Astrocyte (in vitro differentiated cells and primary cell): Measurements from ENCODE around the gene ZNF618. TPM values are rescaled to one million over a fixed set of nuclear protein-coding genes. Genes with fewer than 3 reads are reported as not detected.
A peak's percentile ranks its signal among the peaks of the same experiment; 100 is the strongest.

Source experiments
- DNase-seq: peaks from one replicate; pipeline ENCODE4 v3.0.0-alpha.2; 2010; ENCODE audit warnings: low read depth
- FAIRE-seq: peaks from 2 replicates; lab custom pipeline; 2011; peaks lifted over from hg19 to GRCh38; lab: Jason Lieb, UNC
- H2AFZ ChIP-seq: 2 replicates; pipeline ENCODE4 v1.6.0; 2012; ENCODE audit warnings: low read depth, low read length, inconsistent platforms
- H3K27ac ChIP-seq: 2 replicates; pipeline ENCODE4 v1.5.1; 2011; ENCODE audit warnings: low read depth, low read length, inconsistent platforms
- H3K27me3 ChIP-seq: 2 replicates; pipeline ENCODE4 v1.6.0; 2011; ENCODE audit warnings: low read length, inconsistent platforms; ENCODE audit not compliant: insufficient read depth
- H3K36me3 ChIP-seq: 2 replicates; pipeline ENCODE4 v1.5.1; 2011; ENCODE audit warnings: low read length, inconsistent platforms; ENCODE audit not compliant: insufficient read depth
- H3K4me1 ChIP-seq: 2 replicates; pipeline ENCODE4 v1.5.1; 2011; ENCODE audit warnings: low read length, inconsistent platforms; ENCODE audit not compliant: insufficient read depth
- H3K4me2 ChIP-seq: 2 replicates; pipeline ENCODE4 v1.6.0; 2012; ENCODE audit warnings: low read length, inconsistent platforms
- H3K4me3 ChIP-seq: 2 replicates; pipeline ENCODE4 v1.5.1; 2011; ENCODE audit warnings: low read depth, mild to moderate bottlenecking, low read length, inconsistent platforms; ENCODE audit not compliant: insufficient read depth
- H3K79me2 ChIP-seq: 2 replicates; pipeline ENCODE4 v1.6.0; 2012; ENCODE audit warnings: mild to moderate bottlenecking, low read length, inconsistent platforms; ENCODE audit not compliant: insufficient read depth
- H3K9ac ChIP-seq: 2 replicates; pipeline ENCODE4 v1.6.0; 2012; ENCODE audit warnings: mild to moderate bottlenecking, low read length, inconsistent platforms
- H3K9me3 ChIP-seq: 2 replicates; pipeline ENCODE4 v1.5.1; 2012; ENCODE audit warnings: low read depth, mild to moderate bottlenecking, low read length, inconsistent platforms; ENCODE audit not compliant: insufficient read depth
- H4K20me1 ChIP-seq: 2 replicates; pipeline ENCODE4 v1.6.0; 2012; ENCODE audit warnings: low read length, inconsistent platforms; ENCODE audit not compliant: insufficient read depth
- H3K27ac Mint-ChIP-seq: one replicate; pipeline ENCODE4 v1.8.0; 2021; ENCODE audit warnings: mild to moderate bottlenecking, mixed read lengths; ENCODE audit not compliant: unreplicated experiment
- H3K27me3 Mint-ChIP-seq: one replicate; pipeline ENCODE4 v1.8.0; 2021; ENCODE audit warnings: low read depth, mixed read lengths; ENCODE audit not compliant: unreplicated experiment
- H3K36me3 Mint-ChIP-seq: one replicate; pipeline ENCODE4 v1.8.0; 2021; ENCODE audit warnings: low read depth, mixed read lengths; ENCODE audit not compliant: unreplicated experiment
- H3K4me1 Mint-ChIP-seq: one replicate; pipeline ENCODE4 v1.8.0; 2021; ENCODE audit warnings: low read depth, mixed read lengths; ENCODE audit not compliant: unreplicated experiment
- H3K4me3 Mint-ChIP-seq: one replicate; pipeline ENCODE4 v1.8.0; 2021; ENCODE audit warnings: mild to moderate bottlenecking, moderate library complexity, mixed read lengths; ENCODE audit not compliant: unreplicated experiment
- H3K9me3 Mint-ChIP-seq: one replicate; pipeline ENCODE4 v1.8.0; 2021; ENCODE audit warnings: mild to moderate bottlenecking, mixed read lengths; ENCODE audit not compliant: unreplicated experiment
- CTCF ChIP-seq: IDR thresholded peaks from 2 replicates; pipeline ENCODE4 v1.5.1; 2011; ENCODE audit warnings: low read depth, mild to moderate bottlenecking, inconsistent platforms, low read length, moderate library complexity; ENCODE audit not compliant: insufficient read depth
- EZH2 ChIP-seq: IDR thresholded peaks from 2 replicates; pipeline ENCODE4 v1.6.1; 2012; ENCODE audit warnings: mild to moderate bottlenecking, low read length, inconsistent platforms; ENCODE audit not compliant: insufficient read depth
- total RNA-seq: library from RNA; stranded (reverse); gene quantifications from 2 replicates; pipeline ENCODE4 v1.2.1, GENCODE V29; 2021

Gene ZNF618
- total RNA-seq, 1 donor from 2014 or later: 30.1 TPM

- Histone ChIP-seq H3K27me3 (no peaks in the 10 kb centered on the region), H3K9me3 (no peaks in the 10 kb centered on the region), H3K9ac (no peak overlapping the region), H3K4me1 (no peaks in the 10 kb centered on the region), H3K36me3 (no peaks in the 10 kb centered on the region), H2AFZ (no peak overlapping the region), H4K20me1 (peaks cover 60% of the 10 kb centered on the region), H3K4me3 (no peak overlapping the region), H3K79me2 (peaks cover 86% of the 10 kb centered on the region), H3K4me2 (peak overlapping the region; percentile 9), H3K27ac (no peak overlapping the region)
- Mint-ChIP-seq H3K27me3 (no peaks in the 10 kb centered on the region), H3K27ac (no peak overlapping the region), H3K4me3 (no peak overlapping the region), H3K4me1 (peaks cover 5% of the 10 kb centered on the region), H3K9me3 (no peaks in the 10 kb centered on the region), H3K36me3 (peaks cover 8% of the 10 kb centered on the region)
- DNase-seq: no peak
- TF ChIP-seq EZH2 (no peak), CTCF (no peak)
- no peak for FAIRE-seq
Observed at GRCh38 chr9:113922160-113922559, 46.1 kb downstream of the ZNF618 start.

- no peak overlapping the region for H2AFZ ChIP-seq
- Mint-ChIP-seq H3K27me3 (no peaks in the 10 kb centered on the region), H3K4me1 (peaks cover 5% of the 10 kb centered on the region), H3K27ac (no peak overlapping the region), H3K4me3 (no peak overlapping the region), H3K36me3 (peaks cover 3% of the 10 kb centered on the region), H3K9me3 (peaks cover 5% of the 10 kb centered on the region)
- TF ChIP-seq EZH2: no peak
- TF ChIP-seq CTCF: no peak
- H4K20me1 ChIP-seq: peaks cover 50% of the 10 kb centered on the region
- no peaks in the 10 kb centered on the region for H3K9me3 ChIP-seq
- H3K4me1 ChIP-seq: peaks cover 9% of the 10 kb centered on the region
- H3K27ac ChIP-seq: no peak overlapping the region
- H3K4me3 ChIP-seq: no peak overlapping the region
- FAIRE-seq (no peak), DNase-seq (no peak)
- no peak overlapping the region for H3K9ac ChIP-seq
- H3K79me2 ChIP-seq: peaks cover 86% of the 10 kb centered on the region
- no peaks in the 10 kb centered on the region for H3K27me3 ChIP-seq
- no peaks in the 10 kb centered on the region for H3K36me3 ChIP-seq
- H3K4me2 ChIP-seq: no peak overlapping the region
Observed at GRCh38 chr9:113926211-113926610, 50.1 kb downstream of the ZNF618 start.

- Histone ChIP-seq H3K4me3 (no peak overlapping the region), H3K27me3 (no peaks in the 10 kb centered on the region), H3K9ac (no peak overlapping the region), H3K9me3 (no peaks in the 10 kb centered on the region), H3K36me3 (no peaks in the 10 kb centered on the region), H3K4me1 (peaks cover 9% of the 10 kb centered on the region), H3K79me2 (peaks cover 92% of the 10 kb centered on the region), H3K4me2 (no peak overlapping the region), H3K27ac (no peak overlapping the region), H2AFZ (no peak overlapping the region), H4K20me1 (peaks cover 52% of the 10 kb centered on the region)
- Mint-ChIP-seq H3K4me3 (no peak overlapping the region), H3K4me1 (no peaks in the 10 kb centered on the region), H3K27ac (no peak overlapping the region), H3K36me3 (peaks cover 3% of the 10 kb centered on the region), H3K27me3 (no peaks in the 10 kb centered on the region), H3K9me3 (peaks cover 5% of the 10 kb centered on the region)
- FAIRE-seq: no peak
- TF ChIP-seq CTCF: no peak
- no peak for TF ChIP-seq EZH2
- no peak for DNase-seq
Observed at GRCh38 chr9:113927277-113927676, 51.2 kb downstream of the ZNF618 start.
